WTC11 (cell line): ENCODE measurements around the gene FAM53A. TPM values are rescaled to one million over a fixed set of nuclear protein-coding genes. Genes with fewer than 3 reads are reported as not detected.
A peak's percentile ranks its signal among the peaks of the same experiment; 100 is the strongest.

Experiments used
- ATAC-seq: fragments of 200-7000 bp; cut with Tn5 transposase; 2 replicates; pipeline ENCODE4 v1.10.0; 2021; ENCODE audit warnings: mild to moderate bottlenecking, moderate library complexity
- CTCF ChIA-PET: fragments of 300-600 bp; sonication (Branson Sonifier 250); formaldehyde crosslinking; loops from one replicate; lab custom pipeline; 2021; ENCODE audit warnings: antibody characterized with exemption; lab: Charles Lee
- POLR2A ChIA-PET: fragments of 350-600 bp; sonication (Branson Sonifier 250); formaldehyde crosslinking; loops from one replicate; lab custom pipeline; 2021; ENCODE audit warnings: antibody characterized with exemption; lab: Charles Lee
- DNase-seq: peaks from one replicate; pipeline ENCODE4 v3.0.0; 2021; ENCODE audit warnings: low spot score
- H3K27ac Mint-ChIP-seq: 2 replicates; pipeline ENCODE4 v1.8.0; 2021; ENCODE audit warnings: mixed read lengths
- H3K27me3 Mint-ChIP-seq: 2 replicates; pipeline ENCODE4 v1.8.0; 2021; ENCODE audit warnings: low read depth, mild to moderate bottlenecking, moderate library complexity, mixed read lengths
- H3K36me3 Mint-ChIP-seq: 2 replicates; pipeline ENCODE4 v1.8.0; 2021; ENCODE audit warnings: mixed read lengths
- H3K4me1 Mint-ChIP-seq: 2 replicates; pipeline ENCODE4 v1.8.0; 2022; ENCODE audit warnings: mixed read lengths
- H3K4me3 Mint-ChIP-seq: 2 replicates; pipeline ENCODE4 v1.8.0; 2021; ENCODE audit warnings: mild to moderate bottlenecking, moderate library complexity, mixed read lengths
- H3K9me3 Mint-ChIP-seq: 2 replicates; pipeline ENCODE4 v1.8.0; 2021; ENCODE audit warnings: mixed read lengths
- AFF4 ChIP-seq: sonication (generic); formaldehyde crosslinking; IDR thresholded peaks from 2 replicates; pipeline ENCODE4 v1.8.1; 2023; ENCODE audit warnings: mild to moderate bottlenecking, missing genetic modification reagents, borderline replicate concordance
- CREB1 ChIP-seq: sonication (generic); formaldehyde crosslinking; IDR thresholded peaks from 2 replicates; pipeline ENCODE4 v1.8.0; 2023; ENCODE audit warnings: mild to moderate bottlenecking, missing genetic modification reagents
- E2F1 ChIP-seq: sonication (generic); formaldehyde crosslinking; IDR thresholded peaks from 2 replicates; pipeline ENCODE4 v1.8.0; 2022; ENCODE audit warnings: mild to moderate bottlenecking, missing genetic modification reagents
- EMX1 ChIP-seq: fragments of 250-450 bp; sonication (Bioruptor Pico); IDR thresholded peaks from 2 replicates; pipeline ENCODE4 v1.8.0; 2021; ENCODE audit warnings: mild to moderate bottlenecking
- ERG ChIP-seq: fragments of 250-450 bp; sonication (Bioruptor Pico); IDR thresholded peaks from 2 replicates; pipeline ENCODE4 v1.8.0; 2021; ENCODE audit warnings: mild to moderate bottlenecking
- ETV6 ChIP-seq: sonication (generic); formaldehyde crosslinking; IDR thresholded peaks from 2 replicates; pipeline ENCODE4 v1.8.1; 2022; ENCODE audit warnings: mild to moderate bottlenecking, missing genetic modification reagents
- GABPB1 ChIP-seq: sonication (generic); formaldehyde crosslinking; IDR thresholded peaks from 2 replicates; pipeline ENCODE4 v1.8.1; 2023; ENCODE audit warnings: mild to moderate bottlenecking, missing genetic modification reagents
- JAZF1 ChIP-seq: fragments of 250-450 bp; sonication (Bioruptor Pico); IDR thresholded peaks from 2 replicates; pipeline ENCODE4 v1.9.0; 2021; ENCODE audit warnings: moderate library complexity, mild to moderate bottlenecking, inconsistent platforms
- NR3C1 ChIP-seq: sonication (generic); formaldehyde crosslinking; conservative IDR thresholded peaks from 2 replicates; pipeline ENCODE4 v1.8.1; 2023; ENCODE audit warnings: low read depth, mild to moderate bottlenecking, missing genetic modification reagents
- PREB ChIP-seq: sonication (generic); formaldehyde crosslinking; IDR thresholded peaks from 2 replicates; pipeline ENCODE4 v1.8.1; 2022; ENCODE audit warnings: mild to moderate bottlenecking, missing genetic modification reagents, moderate library complexity, borderline replicate concordance
- SMAD4 ChIP-seq: sonication (generic); formaldehyde crosslinking; IDR thresholded peaks from 2 replicates; pipeline ENCODE4 v1.8.0; 2022; ENCODE audit warnings: mild to moderate bottlenecking, missing genetic modification reagents
- USF2 ChIP-seq: sonication (generic); formaldehyde crosslinking; IDR thresholded peaks from 2 replicates; pipeline ENCODE4 v1.8.1; 2023; ENCODE audit warnings: mild to moderate bottlenecking, missing genetic modification reagents, moderate library complexity
- ZNF281 ChIP-seq: sonication (generic); formaldehyde crosslinking; IDR thresholded peaks from 2 replicates; pipeline ENCODE4 v1.8.0; 2023; ENCODE audit warnings: mild to moderate bottlenecking, missing genetic modification reagents
- ZNF532 ChIP-seq: fragments of 250-450 bp; sonication (Bioruptor Pico); IDR thresholded peaks from 2 replicates; pipeline ENCODE4 v1.9.0; 2021; ENCODE audit warnings: mild to moderate bottlenecking, borderline replicate concordance
- ZNF671 ChIP-seq: fragments of 250-450 bp; sonication (Bioruptor Pico); IDR thresholded peaks from 2 replicates; pipeline ENCODE4 v1.8.0; 2021; ENCODE audit warnings: mild to moderate bottlenecking
- total RNA-seq: library from RNA; stranded (reverse); gene quantifications from 3 replicates; pipeline ENCODE4 v1.2.3, GENCODE V29; 2021

FAM53A gene
- total RNA-seq, 1 experiment from 2014 or later, result 2.9 TPM

- Mint-ChIP-seq H3K27ac (no peak overlapping the region), H3K4me3 (no peak overlapping the region), H3K4me1 (peaks cover 4% of the 10 kb centered on the region; the same call in 1 of the 2 replicates), H3K27me3 (no peaks in the 10 kb centered on the region)
- CTCF ChIA-PET, result interaction anchor here (0.7 to 1.8 kb wide), 7 partner anchors 10 to 203 kb away, joined by 3 to 6 read pairs (median 3); no protein-coding TSS in a partner anchor
- TF ChIP-seq CREB1 (CRISPR knock-in tag) (no peak), SMAD4 (CRISPR knock-in tag) (no peak), USF2 (CRISPR knock-in tag) (no peak), ZNF532 (CRISPR knock-in tag) (no peak), PREB (CRISPR knock-in tag) (no peak), ERG (no peak), AFF4 (CRISPR knock-in tag) (no peak), EMX1 (CRISPR knock-in tag) (no peak), E2F1 (CRISPR knock-in tag) (no peak), ZNF671 (CRISPR knock-in tag) (no peak), GABPB1 (CRISPR knock-in tag) (no peak), NR3C1 (CRISPR knock-in tag) (no peak), ETV6 (CRISPR knock-in tag) (no peak), ZNF281 (CRISPR knock-in tag) (no peak), JAZF1 (CRISPR knock-in tag) (no peak)
- TF ChIP-seq, all 79 proteins: peak for 0
- no peak for DNase-seq
- 0 out of 2 replicates have a peak, but pooled peaks have one; percentile 16 for ATAC-seq
- POLR2A ChIA-PET, result no interaction called here
- Mint-ChIP-seq H3K9me3 (no peaks in the 10 kb centered on the region), H3K36me3 (no peaks in the 10 kb centered on the region)
Observed at GRCh38 chr4:1604706-1605205, 79.4 kb downstream of the FAM53A start.
